HepG2 (cell line): ENCODE measurements around the gene RGR. TPM values are rescaled to one million over a fixed set of nuclear protein-coding genes. Genes with fewer than 3 reads are reported as not detected.

Experiments used
- BCLAF1 ChIP-seq: fragments of 450-650 bp; IDR thresholded peaks from 2 replicates; pipeline ENCODE4 v1.6.1; 2017; ENCODE audit warnings: mild to moderate bottlenecking
- ELF3 ChIP-seq: IDR thresholded peaks from 2 replicates; pipeline ENCODE4 v1.6.1; 2016; ENCODE audit warnings: missing genetic modification reagents, missing compliant biosample characterization
- FOXK2 ChIP-seq: fragments of 450-650 bp; IDR thresholded peaks from 2 replicates; pipeline ENCODE4 v1.6.1; 2016
- GATAD2A ChIP-seq: IDR thresholded peaks from 2 replicates; pipeline ENCODE4 v1.6.1; 2016
- RXRB ChIP-seq: IDR thresholded peaks from 2 replicates; pipeline ENCODE4 v1.6.1; 2016; ENCODE audit warnings: borderline replicate concordance, missing genetic modification reagents, missing compliant biosample characterization
- SAP130 ChIP-seq: IDR thresholded peaks from 2 replicates; pipeline ENCODE4 v1.6.1; 2016; ENCODE audit warnings: low read depth
- TRAFD1 ChIP-seq: sonication (generic); formaldehyde crosslinking; IDR thresholded peaks from 2 replicates; pipeline ENCODE4 v1.5.1; 2020; ENCODE audit warnings: missing genetic modification reagents, mild to moderate bottlenecking, borderline replicate concordance
- USF2 ChIP-seq, 2 experiments: sonication (generic) in 1 of 2; formaldehyde crosslinking in 1 of 2; IDR thresholded peaks; 2 replicates each; pipeline versions ENCODE4 v1.5.1 to v1.6.1; 2011 to 2020; ENCODE audit warnings: borderline replicate concordance in 1 of 2, low read depth in 1 of 2, low read length in 1 of 2, mild to moderate bottlenecking in 1 of 2, missing genetic modification reagents in 1 of 2, moderate library complexity in 1 of 2
- ZBTB39 ChIP-seq: sonication (generic); formaldehyde crosslinking; IDR thresholded peaks from 2 replicates; pipeline ENCODE4 v1.5.0; 2020; ENCODE audit warnings: missing genetic modification reagents
- ZFAT ChIP-seq: sonication (generic); formaldehyde crosslinking; conservative IDR thresholded peaks from 2 replicates; pipeline ENCODE4 v1.8.1; 2023; ENCODE audit warnings: missing genetic modification reagents, inconsistent platforms
- ZNF609 ChIP-seq: sonication (generic); formaldehyde crosslinking; IDR thresholded peaks from 2 replicates; pipeline ENCODE4 v1.4.0; 2020; ENCODE audit warnings: mild to moderate bottlenecking, missing genetic modification reagents, borderline replicate concordance
- ZNF614 ChIP-seq: IDR thresholded peaks from 2 replicates; pipeline ENCODE4 v1.6.1; 2018; ENCODE audit warnings: missing biosample characterization, missing genetic modification reagents, inconsistent platforms, borderline replicate concordance
- ZNF740 ChIP-seq: sonication (generic); formaldehyde crosslinking; IDR thresholded peaks from 2 replicates; pipeline ENCODE4 v1.4.0; 2020; ENCODE audit warnings: missing genetic modification reagents
- polyA plus RNA-seq, 8 experiments: library from polyadenylated mRNA; depleted of rRNA in 3 of 8; stranded (reverse) in 7 of 8; unstranded in 1 of 8; fragments of >200 nt; fragmentation: Illumina TruSeq in 4 of 8; extraction: Trizol in 4 of 8; gene quantifications; 2 replicates each; pipeline versions ENCODE4 v1.2.1 to v1.2.3, GENCODE V29; 2011 to 2016; ENCODE audit warnings: low read depth in 4 of 8, missing spikeins in 1 of 8, mixed read lengths in 1 of 8; ENCODE audit not compliant: insufficient read depth in 1 of 8
- total RNA-seq, 5 experiments: library from RNA; depleted of rRNA; stranded (reverse); fragments of >200 nt; fragmentation: Illumina TruSeq; extraction: Trizol; gene quantifications; 2 replicates each; pipeline ENCODE4 v1.2.3, GENCODE V29; 2016; ENCODE audit warnings: low read depth in 1 of 5

RGR gene
- total and polyA plus RNA-seq, 2 of the 13 experiments (the other 11 are each of a cell fraction or from before 2014, with no cell fraction given): 0.69 to 0.71 TPM

GRCh38 chr10:84244651-84245270, at the start of gene RGR (continued):
- TF ChIP-seq ZBTB39 (CRISPR knock-in tag): no peak
- no peak for TF ChIP-seq ELF3 (CRISPR knock-in tag)
- TF ChIP-seq SAP130 (CRISPR knock-in tag): no peak
- TF ChIP-seq ZFAT (CRISPR knock-in tag): no peak
- TF ChIP-seq USF2 (IDR thresholded peaks at IDR 0.05; ENCODE audit: low read depth, low read length): no peak
- TF ChIP-seq USF2 (CRISPR knock-in tag; IDR thresholded peaks at IDR 0.05; ENCODE audit: borderline replicate concordance): no peak
- TF ChIP-seq ZNF740: no peak
- TF ChIP-seq GATAD2A (CRISPR knock-in tag): 0 out of 2 replicates have a peak, but pooled peaks have one; percentile 14
- TF ChIP-seq ZNF609 (CRISPR knock-in tag): no peak
- TF ChIP-seq FOXK2: no peak
- TF ChIP-seq ZNF614 (CRISPR knock-in tag): no peak
- TF ChIP-seq RXRB (CRISPR knock-in tag): no peak
- no peak for TF ChIP-seq BCLAF1
- no peak for TF ChIP-seq TRAFD1 (CRISPR knock-in tag)
